Uterus (tissue), 4 donors: ENCODE results near the gene NT5E. TPM values are rescaled to one million over a fixed set of nuclear protein-coding genes. Genes with fewer than 3 reads are reported as not detected.
"Not testable (repeated sequence)": the region's sequence is repeated elsewhere in the genome, so short reads cannot be mapped to it uniquely, and the experiment has no call there.

Experiments used
- DNase-seq, 2 donors: peaks; one replicate each; pipeline ENCODE4 v3.0.0-alpha.2; 2019 to 2020
- H3K27ac ChIP-seq, 2 donors: fragments of 200-600 bp; sonication (generic); 1 replicate in 1 of 2; 2 replicates in 1 of 2; pipeline ENCODE4 v1.5.1; 2016 to 2018
- H3K27me3 ChIP-seq, 2 donors: fragments of 200-600 bp; sonication (generic); one replicate each; pipeline ENCODE4 v1.5.1; 2018 to 2019; ENCODE audit warnings: control low read depth in 1 of 2
- H3K36me3 ChIP-seq, 2 donors: fragments of 200-600 bp; sonication (generic); one replicate each; pipeline ENCODE4 v1.5.1; 2019; ENCODE audit warnings: control low read depth in 1 of 2
- H3K4me1 ChIP-seq, 2 donors: fragments of 200-600 bp; sonication (generic); one replicate each; pipeline ENCODE4 v1.5.1; 2018 to 2019; ENCODE audit warnings: control low read depth in 1 of 2
- H3K4me3 ChIP-seq, 2 donors: fragments of 200-600 bp; sonication (generic); 1 replicate in 1 of 2; 2 replicates in 1 of 2; pipeline ENCODE4 v1.5.1; 2018 to 2019; ENCODE audit warnings: mild to moderate bottlenecking in 1 of 2
- H3K9me3 ChIP-seq, 2 donors: fragments of 200-600 bp; sonication (generic); one replicate each; pipeline ENCODE4 v1.5.1; 2019; ENCODE audit warnings: control low read depth in 1 of 2
- POLR2A ChIP-seq, 2 donors: fragments of 450-650 bp; IDR thresholded peaks; one replicate each; pipeline ENCODE4 v1.6.1; 2016; ENCODE audit warnings: antibody characterized with exemption in 2 of 2, mild to moderate bottlenecking in 1 of 2, moderate library complexity in 1 of 2
- intact Hi-C: fragments of 100-400 bp; cut with DNase I; formaldehyde crosslinking; loops from one replicate; pipeline ENCODE4 v1.15.1; 2023; ENCODE audit warnings: low total_unique reads
- total RNA-seq, 4 donors: library from RNA; depleted of rRNA in 3 of 4; stranded (reverse); fragments of >200 nt in 3 of 4; gene quantifications; one replicate each; pipeline versions ENCODE4 v1.1.0 to v1.2.4, GENCODE V29; 2014 to 2023
- TF ChIP-seq, protein P1 (sequence below), 4 experiments: fragments of 200-600 bp in 2 of 4; fragments of 450-650 bp in 2 of 4; sonication (generic) in 2 of 4; IDR thresholded peaks; one replicate each; pipeline ENCODE4 v1.5.1; 2016 to 2019; ENCODE audit warnings: antibody characterized with exemption in 4 of 4, mild to moderate bottlenecking in 2 of 4, moderate library complexity in 1 of 4
- donor health status: DM: yes; HTN: yes; CAD: no.

Gene NT5E
- total RNA-seq, 4 donors from 2014 or later, result 23.5 to 136 (median 65.4) TPM

DNA sequence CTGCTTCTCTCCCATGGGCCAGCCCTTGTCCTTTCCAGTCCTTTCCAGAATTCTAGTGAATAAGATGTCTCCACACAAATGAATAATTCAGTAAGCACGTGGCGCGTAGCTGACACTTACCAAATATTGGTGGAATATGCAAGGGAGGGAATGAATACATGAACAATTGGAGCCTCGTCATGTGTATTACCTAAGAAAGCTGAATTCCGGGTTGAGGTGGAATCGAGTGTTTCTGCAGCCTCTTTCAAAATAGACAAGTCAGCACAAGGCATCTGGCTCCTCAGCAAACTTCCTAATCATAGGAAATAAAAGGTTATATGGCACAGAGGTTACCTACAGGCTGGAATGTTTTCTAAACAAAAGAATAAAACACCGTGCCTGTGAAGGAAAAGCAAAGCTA is 47.0 kb upstream of the NT5E start:
- H3K27me3 ChIP-seq, result no peaks in the 10 kb centered on the region
- no peaks in the 10 kb centered on the region for H3K9me3 ChIP-seq
- H3K36me3 ChIP-seq, result no peaks in the 10 kb centered on the region
- intact Hi-C loops, result no loop called here
- TF ChIP-seq POLR2A (IDR thresholded peaks at IDR 0.05), result no peak
- TF ChIP-seq, protein P1, sequence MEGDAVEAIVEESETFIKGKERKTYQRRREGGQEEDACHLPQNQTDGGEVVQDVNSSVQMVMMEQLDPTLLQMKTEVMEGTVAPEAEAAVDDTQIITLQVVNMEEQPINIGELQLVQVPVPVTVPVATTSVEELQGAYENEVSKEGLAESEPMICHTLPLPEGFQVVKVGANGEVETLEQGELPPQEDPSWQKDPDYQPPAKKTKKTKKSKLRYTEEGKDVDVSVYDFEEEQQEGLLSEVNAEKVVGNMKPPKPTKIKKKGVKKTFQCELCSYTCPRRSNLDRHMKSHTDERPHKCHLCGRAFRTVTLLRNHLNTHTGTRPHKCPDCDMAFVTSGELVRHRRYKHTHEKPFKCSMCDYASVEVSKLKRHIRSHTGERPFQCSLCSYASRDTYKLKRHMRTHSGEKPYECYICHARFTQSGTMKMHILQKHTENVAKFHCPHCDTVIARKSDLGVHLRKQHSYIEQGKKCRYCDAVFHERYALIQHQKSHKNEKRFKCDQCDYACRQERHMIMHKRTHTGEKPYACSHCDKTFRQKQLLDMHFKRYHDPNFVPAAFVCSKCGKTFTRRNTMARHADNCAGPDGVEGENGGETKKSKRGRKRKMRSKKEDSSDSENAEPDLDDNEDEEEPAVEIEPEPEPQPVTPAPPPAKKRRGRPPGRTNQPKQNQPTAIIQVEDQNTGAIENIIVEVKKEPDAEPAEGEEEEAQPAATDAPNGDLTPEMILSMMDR (IDR thresholded peaks at IDR 0.05), result no peak
- peak overlapping the region in 1 of 2 donors; percentile 47 for H3K27ac ChIP-seq
- DNase-seq, result no peak
- no peaks in the 10 kb centered on the region for H3K4me1 ChIP-seq
- H3K4me3 ChIP-seq, result no peak overlapping the region

DNA sequence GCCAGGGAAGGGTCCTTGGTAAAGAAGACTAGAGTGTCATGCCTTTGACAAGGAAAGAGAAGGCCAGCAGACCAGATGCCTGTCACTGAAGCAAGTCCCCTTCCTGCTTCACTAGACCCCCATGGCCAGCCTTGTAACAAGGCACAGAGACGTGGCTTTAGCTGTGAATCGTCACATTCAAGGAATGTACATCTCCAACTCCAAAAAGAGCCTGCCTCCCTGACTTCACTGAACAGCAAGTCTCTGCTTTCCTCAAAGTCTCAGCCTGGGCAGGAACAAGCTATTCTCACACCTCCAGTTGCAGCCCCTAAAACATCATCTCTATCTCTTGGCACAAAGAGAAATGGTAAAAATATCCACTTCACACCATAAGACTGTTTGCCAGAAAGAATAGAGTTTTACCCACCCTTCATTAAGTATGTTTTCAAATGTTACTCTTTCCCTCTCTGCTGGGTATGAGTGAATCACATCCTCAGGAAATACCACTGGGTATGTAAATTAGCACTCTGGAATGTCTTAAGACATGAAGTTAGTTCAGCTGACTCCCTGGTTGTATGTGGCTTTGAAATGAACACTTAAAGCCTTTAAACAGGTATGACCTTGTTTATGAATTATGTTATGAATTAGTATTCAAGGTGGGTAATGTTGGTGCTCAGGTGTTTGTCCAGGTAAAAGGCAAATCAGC is 46.4 kb upstream of the NT5E start:
- Histone ChIP-seq H3K4me1 (no peaks in the 10 kb centered on the region), H3K27me3 (no peaks in the 10 kb centered on the region), H3K36me3 (no peaks in the 10 kb centered on the region), H3K9me3 (no peaks in the 10 kb centered on the region), H3K27ac (peak overlapping the region in 1 of 2 donors; percentile 47), H3K4me3 (no peak overlapping the region)
- DNase-seq, result no peak
- intact Hi-C loops, result no loop called here
- TF ChIP-seq, protein P1 (IDR thresholded peaks at IDR 0.05), result no peak
- TF ChIP-seq POLR2A (IDR thresholded peaks at IDR 0.05), result no peak

GRCh38 chr6:85404016-85404563 is 45.8 kb upstream of the NT5E start:
- H3K4me1 ChIP-seq, H3K9me3 ChIP-seq, H3K4me3 ChIP-seq, H3K36me3 ChIP-seq, DNase-seq, H3K27me3 ChIP-seq, intact Hi-C loops: not testable (repeated sequence)
- peak overlapping the region in 1 of 2 donors; percentile 47 for H3K27ac ChIP-seq

GRCh38 chr6:85404564-85405174 is 45.2 kb upstream of the NT5E start:
- intact Hi-C loops, result no loop called here
- TF ChIP-seq, protein P1 (IDR thresholded peaks at IDR 0.05), result no peak
- no peak for TF ChIP-seq POLR2A (IDR thresholded peaks at IDR 0.05)
- Histone ChIP-seq H3K4me1 (no peaks in the 10 kb centered on the region), H3K27me3 (no peaks in the 10 kb centered on the region), H3K36me3 (no peaks in the 10 kb centered on the region), H3K27ac (no peak overlapping the region), H3K4me3 (no peak overlapping the region), H3K9me3 (no peaks in the 10 kb centered on the region)
- no peak for DNase-seq

DNA sequence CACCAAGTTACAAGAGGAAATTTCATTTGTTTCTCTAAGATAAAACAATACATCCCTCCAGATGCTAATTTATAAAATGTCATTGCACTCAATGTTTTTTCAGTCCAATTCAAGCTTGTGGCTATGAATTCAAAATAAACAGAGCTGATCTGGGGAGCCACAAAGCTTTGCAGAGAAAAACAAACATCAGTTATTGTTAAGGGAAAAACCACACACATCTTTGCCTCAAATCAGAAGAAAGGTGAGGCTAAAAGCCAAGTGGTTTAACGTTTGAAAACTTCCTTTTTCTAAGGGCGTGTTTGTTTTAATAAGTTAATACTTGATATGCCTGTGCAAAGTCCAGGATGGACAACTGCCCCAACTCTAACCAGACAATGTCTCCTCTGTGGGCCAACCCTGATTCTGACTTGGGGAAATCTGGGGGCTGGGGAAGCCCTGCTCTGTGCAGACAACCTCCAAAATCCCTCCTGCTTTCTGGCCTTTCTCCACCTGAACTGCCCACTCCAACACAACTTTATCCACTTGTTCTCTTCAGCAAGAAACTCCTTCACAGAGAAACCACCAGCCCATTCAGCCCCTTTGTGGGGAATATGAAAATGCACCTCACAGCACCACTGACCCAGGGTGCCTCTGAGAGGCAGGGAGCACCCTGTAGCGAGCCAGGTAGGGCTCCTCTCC is 44.6 kb upstream of the NT5E start:
- DNase-seq, result no peak
- Histone ChIP-seq H3K27ac (no peak overlapping the region), H3K9me3 (no peaks in the 10 kb centered on the region), H3K4me1 (no peaks in the 10 kb centered on the region), H3K36me3 (no peaks in the 10 kb centered on the region), H3K27me3 (no peaks in the 10 kb centered on the region), H3K4me3 (no peak overlapping the region)
- TF ChIP-seq, protein P1 (IDR thresholded peaks at IDR 0.05), result no peak
- TF ChIP-seq POLR2A (IDR thresholded peaks at IDR 0.05), result no peak
- intact Hi-C loops, result no loop called here
